T-helper 22 cell (primary cell): Measurements from ENCODE around the gene CORO2B.
"Not testable (repeated sequence)": the region's sequence is repeated elsewhere in the genome, so short reads cannot be mapped to it uniquely, and the experiment has no call there.

Experiments
- DNase-seq: peaks from one replicate; pipeline ENCODE4 v3.0.0-alpha.2; 2020; ENCODE audit warnings: low read depth

CORO2B gene

GRCh38 chr15:68592054-68592453 is 13.3 kb downstream of the CORO2B start:
- no peak for DNase-seq

- DNase-seq: no peak
These were observed 13.8 kb downstream of the CORO2B start for GRCh38 chr15:68592544-68592943.

- DNase-seq: no peak
These were observed 14.5 kb downstream of the CORO2B start for GRCh38 chr15:68593341-68593740.

GRCh38 chr15:68593828-68594532 is 15.2 kb downstream of the CORO2B start:
- no peak for DNase-seq

- no peak for DNase-seq
These were observed 15.9 kb downstream of the CORO2B start for GRCh38 chr15:68594533-68595259.

- DNase-seq: no peak
These were observed 16.4 kb downstream of the CORO2B start for GRCh38 chr15:68595260-68595564.

- DNase-seq: no peak
These were observed 17.0 kb downstream of the CORO2B start for GRCh38 chr15:68595761-68596160.

- no peak for DNase-seq
These were observed 17.9 kb downstream of the CORO2B start for GRCh38 chr15:68596691-68597090.

GRCh38 chr15:68597581-68597980 is 18.8 kb downstream of the CORO2B start:
- no peak for DNase-seq

GRCh38 chr15:68598171-68599152 is 19.7 kb downstream of the CORO2B start:
- DNase-seq: no peak

- DNase-seq: no peak
These were observed 20.4 kb downstream of the CORO2B start for GRCh38 chr15:68599153-68599545.

GRCh38 chr15:68599560-68600071 is 20.8 kb downstream of the CORO2B start:
- DNase-seq: no peak

- DNase-seq: no peak
These were observed 22.7 kb downstream of the CORO2B start for GRCh38 chr15:68601206-68602197.

GRCh38 chr15:68602459-68603215 is 23.8 kb downstream of the CORO2B start:
- no peak for DNase-seq

GRCh38 chr15:68603216-68603595 is 24.4 kb downstream of the CORO2B start:
- no peak for DNase-seq

GRCh38 chr15:68603951-68604350 is 25.2 kb downstream of the CORO2B start:
- DNase-seq: no peak

- not testable (repeated sequence) for DNase-seq
These were observed 26.2 kb downstream of the CORO2B start for GRCh38 chr15:68604840-68605478.

GRCh38 chr15:68606375-68606774 is 27.6 kb downstream of the CORO2B start:
- DNase-seq: no peak

GRCh38 chr15:68608206-68608843 is 29.5 kb downstream of the CORO2B start:
- DNase-seq: no peak
